ENCODE results near the gene IL17RE. TPM values are rescaled to one million over a fixed set of nuclear protein-coding genes. Genes with fewer than 3 reads are reported as not detected.
"Not testable (repeated sequence)": the region's sequence is repeated elsewhere in the genome, so short reads cannot be mapped to it uniquely, and the experiment has no call there.

IL17RE gene
- polyA plus RNA-seq, 1 donor (not counting 4 experiments of a cell fraction or from before 2014, with no cell fraction given): 16.0 TPM

- peaks cover 4% of the 10 kb centered on the region for H3K79me2 ChIP-seq (ENCODE audit: control insufficient read depth, insufficient read depth, low read length)
- no peak overlapping the region for H2AFZ ChIP-seq (ENCODE audit: control insufficient read depth, low read length)
- no peaks in the 10 kb centered on the region for H4K20me1 ChIP-seq (ENCODE audit: control insufficient read depth, extremely low read depth, insufficient read depth, low read length)
- peaks cover 13% of the 10 kb centered on the region for H3K4me1 ChIP-seq (ENCODE audit: control insufficient read depth, extremely low read depth, insufficient read depth, low read length)
- dilution Hi-C loops (cut with MboI; ENCODE audit: extremely low pct_ligation_motif_present, low sequenced_read_pairs): no loop called here
- no peak overlapping the region for H3K4me2 ChIP-seq (ENCODE audit: control insufficient read depth, extremely low read depth, insufficient read depth, low read depth, low read length)
- FAIRE-seq: no peak
- no peaks in the 10 kb centered on the region for H3K9me1 ChIP-seq (ENCODE audit: control insufficient read depth, extremely low read depth, insufficient read depth, low read length)
- no peak overlapping the region for H3K9ac ChIP-seq (ENCODE audit: control insufficient read depth, extremely low read depth, insufficient read depth, low read length)
- H3K27ac ChIP-seq (ENCODE audit: control insufficient read depth, insufficient read depth, low read length): no peak overlapping the region
- H3K9me3 ChIP-seq (ENCODE audit: control insufficient read depth, low read depth, low read length): no peaks in the 10 kb centered on the region
- no peak for DNase-seq (ENCODE audit: low read depth, low spot score)
- peaks cover 4 to 19% of the 10 kb centered on the region in 2 experiments for H3K36me3 ChIP-seq (ENCODE audit: control insufficient read depth in 2 of 2, extremely low read depth in 1 of 2, insufficient read depth in 2 of 2, low read length in 2 of 2)
- H3K4me3 ChIP-seq (ENCODE audit: control insufficient read depth in 2 of 3, extremely low read depth in 1 of 3, insufficient read depth in 2 of 3, low read depth in 1 of 3, low read length in 3 of 3): no peak overlapping the region
- TF ChIP-seq EZH2 (IDR thresholded peaks at IDR 0.05; ENCODE audit: low read length) (no peak), CTCF (optimal IDR thresholded peaks at IDR 0.05 in 1 of 3, IDR thresholded peaks at IDR 0.05 in 1 of 3, conservative IDR thresholded peaks at IDR 0.05 in 1 of 3; ENCODE audit: extremely low read depth in 1 of 3, insufficient read depth in 2 of 3, low read length in 3 of 3) (no peak)
- no peaks in the 10 kb centered on the region for H3K27me3 ChIP-seq (ENCODE audit: control insufficient read depth, extremely low read depth, insufficient read depth, low read length)
These were observed 36.3 kb downstream of the IL17RE start for GRCh38 chr3:9938966-9939365.

GRCh38 chr3:9939906-9940305 lies 37.3 kb downstream of the IL17RE start:
- H3K4me1 ChIP-seq (ENCODE audit: control insufficient read depth, extremely low read depth, insufficient read depth, low read length); H3K79me2 ChIP-seq (ENCODE audit: control insufficient read depth, insufficient read depth, low read length); H3K9me3 ChIP-seq (ENCODE audit: control insufficient read depth, low read depth, low read length); FAIRE-seq; H3K27me3 ChIP-seq (ENCODE audit: control insufficient read depth, extremely low read depth, insufficient read depth, low read length); H2AFZ ChIP-seq (ENCODE audit: control insufficient read depth, low read length); H4K20me1 ChIP-seq (ENCODE audit: control insufficient read depth, extremely low read depth, insufficient read depth, low read length); H3K4me2 ChIP-seq (ENCODE audit: control insufficient read depth, extremely low read depth, insufficient read depth, low read depth, low read length); dilution Hi-C loops (cut with MboI; ENCODE audit: extremely low pct_ligation_motif_present, low sequenced_read_pairs); H3K9me1 ChIP-seq (ENCODE audit: control insufficient read depth, extremely low read depth, insufficient read depth, low read length); DNase-seq (ENCODE audit: low read depth, low spot score); H3K9ac ChIP-seq (ENCODE audit: control insufficient read depth, extremely low read depth, insufficient read depth, low read length); H3K27ac ChIP-seq (ENCODE audit: control insufficient read depth, insufficient read depth, low read length); H3K4me3 ChIP-seq (ENCODE audit: control insufficient read depth in 2 of 3, extremely low read depth in 1 of 3, insufficient read depth in 2 of 3, low read depth in 1 of 3, low read length in 3 of 3): not testable (repeated sequence)
- H3K36me3 ChIP-seq (ENCODE audit: control insufficient read depth in 2 of 2, extremely low read depth in 1 of 2, insufficient read depth in 2 of 2, low read length in 2 of 2): peaks cover 4 to 22% of the 10 kb centered on the region in 2 experiments

GRCh38 chr3:9940746-9941145 lies 38.1 kb downstream of the IL17RE start:
- dilution Hi-C loops (cut with MboI; ENCODE audit: extremely low pct_ligation_motif_present, low sequenced_read_pairs): no loop called here
- Histone ChIP-seq H3K9ac (ENCODE audit: control insufficient read depth, extremely low read depth, insufficient read depth, low read length) (no peak overlapping the region), H3K4me1 (ENCODE audit: control insufficient read depth, extremely low read depth, insufficient read depth, low read length) (peaks cover under 1% of the 10 kb centered on the region), H3K27ac (ENCODE audit: control insufficient read depth, insufficient read depth, low read length) (no peak overlapping the region), H2AFZ (ENCODE audit: control insufficient read depth, low read length) (no peak overlapping the region), H3K4me3 (ENCODE audit: control insufficient read depth in 2 of 3, extremely low read depth in 1 of 3, insufficient read depth in 2 of 3, low read depth in 1 of 3, low read length in 3 of 3) (no peak overlapping the region), H3K9me3 (ENCODE audit: control insufficient read depth, low read depth, low read length) (no peaks in the 10 kb centered on the region), H3K36me3 (ENCODE audit: control insufficient read depth in 2 of 2, extremely low read depth in 1 of 2, insufficient read depth in 2 of 2, low read length in 2 of 2) (peaks cover 4 to 22% of the 10 kb centered on the region in 2 experiments), H3K9me1 (ENCODE audit: control insufficient read depth, extremely low read depth, insufficient read depth, low read length) (no peaks in the 10 kb centered on the region), H3K79me2 (ENCODE audit: control insufficient read depth, insufficient read depth, low read length) (no peaks in the 10 kb centered on the region), H3K27me3 (ENCODE audit: control insufficient read depth, extremely low read depth, insufficient read depth, low read length) (no peaks in the 10 kb centered on the region), H3K4me2 (ENCODE audit: control insufficient read depth, extremely low read depth, insufficient read depth, low read depth, low read length) (no peak overlapping the region), H4K20me1 (ENCODE audit: control insufficient read depth, extremely low read depth, insufficient read depth, low read length) (no peaks in the 10 kb centered on the region)
- FAIRE-seq (no peak), DNase-seq (ENCODE audit: low read depth, low spot score) (no peak)
- TF ChIP-seq EZH2 (IDR thresholded peaks at IDR 0.05; ENCODE audit: low read length) (no peak), CTCF (optimal IDR thresholded peaks at IDR 0.05 in 1 of 3, IDR thresholded peaks at IDR 0.05 in 1 of 3, conservative IDR thresholded peaks at IDR 0.05 in 1 of 3; ENCODE audit: extremely low read depth in 1 of 3, insufficient read depth in 2 of 3, low read length in 3 of 3) (no peak)

Measured in keratinocyte (primary cell).